Measurements from ENCODE around the gene DPM3.
"Not testable (repeated sequence)": the region's sequence is repeated elsewhere in the genome, so short reads cannot be mapped to it uniquely, and the experiment has no call there.

DPM3 gene

DNA sequence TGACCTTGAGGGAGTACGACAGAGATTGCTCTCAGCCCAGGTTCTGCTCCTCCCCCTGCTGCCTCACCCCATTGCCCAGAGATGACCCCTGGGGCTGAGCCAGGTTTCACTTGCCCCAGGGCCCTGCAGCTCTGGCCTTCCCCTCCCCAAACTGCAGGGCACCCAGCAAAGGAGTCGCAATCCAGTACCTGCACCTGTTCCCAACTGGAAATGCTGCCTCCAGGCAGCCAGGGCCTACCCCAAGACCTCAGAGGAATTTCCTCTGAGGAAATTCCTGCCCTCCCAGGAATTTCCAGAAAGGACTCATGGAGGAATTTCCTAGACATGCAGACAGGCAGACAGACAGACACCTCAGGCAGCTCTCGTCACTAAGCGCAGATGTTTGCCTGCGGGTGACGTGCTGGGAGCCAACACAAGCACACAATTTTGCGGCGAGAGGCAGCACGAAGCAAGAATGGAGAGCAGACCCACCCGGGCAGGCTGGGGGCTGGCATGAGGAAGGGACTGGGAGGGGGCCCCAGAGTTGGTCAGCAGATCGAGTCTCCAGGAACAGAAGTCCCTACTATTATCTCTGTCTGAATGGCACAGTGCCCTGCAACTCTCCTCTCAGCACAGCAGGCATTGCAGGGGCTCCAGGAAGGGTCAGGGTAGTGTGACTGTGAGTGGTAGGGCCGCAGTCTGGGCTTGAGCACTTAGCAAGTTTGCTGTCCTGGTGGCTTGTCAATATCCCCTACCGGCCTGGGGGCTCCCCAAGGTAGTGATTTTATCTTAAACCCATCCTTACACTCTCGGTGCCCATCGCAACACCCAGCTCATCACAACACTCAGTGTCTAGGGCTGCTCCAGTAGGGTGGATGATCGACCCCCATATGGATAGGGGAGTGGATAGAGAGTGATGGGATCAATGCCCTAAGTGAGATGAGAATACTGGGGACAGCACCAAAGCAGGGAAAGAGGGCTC, 15.5 kb downstream of the DPM3 start:
- DNase-seq: no peak

GRCh38 chr1:155123801-155124200, 16.5 kb downstream of the DPM3 start:
- no peak for DNase-seq

DNA sequence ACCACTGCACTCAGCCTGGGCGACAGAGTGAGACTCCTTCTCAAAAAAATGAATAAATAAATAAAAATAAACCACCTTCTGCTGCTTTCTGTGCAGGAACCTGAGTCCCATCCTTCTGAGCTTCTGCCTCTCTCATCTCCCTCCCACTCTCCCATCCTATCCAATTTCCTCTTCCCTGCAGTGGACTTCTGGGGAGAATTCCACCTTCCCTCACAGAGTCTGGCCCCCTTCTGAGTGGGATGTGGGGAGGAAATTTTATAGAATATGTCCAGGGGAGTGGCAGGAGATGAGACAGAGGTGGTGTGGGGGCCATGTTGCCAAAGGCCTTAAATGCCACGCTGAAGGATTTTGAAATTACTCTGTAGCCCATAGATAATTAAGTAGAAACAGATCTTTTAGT, 18.0 kb downstream of the DPM3 start:
- no peak for DNase-seq

GRCh38 chr1:155121249-155121648, 19.1 kb downstream of the DPM3 start:
- DNase-seq: no peak

GRCh38 chr1:155120253-155120652, 20.1 kb downstream of the DPM3 start:
- DNase-seq: no peak

DNA sequence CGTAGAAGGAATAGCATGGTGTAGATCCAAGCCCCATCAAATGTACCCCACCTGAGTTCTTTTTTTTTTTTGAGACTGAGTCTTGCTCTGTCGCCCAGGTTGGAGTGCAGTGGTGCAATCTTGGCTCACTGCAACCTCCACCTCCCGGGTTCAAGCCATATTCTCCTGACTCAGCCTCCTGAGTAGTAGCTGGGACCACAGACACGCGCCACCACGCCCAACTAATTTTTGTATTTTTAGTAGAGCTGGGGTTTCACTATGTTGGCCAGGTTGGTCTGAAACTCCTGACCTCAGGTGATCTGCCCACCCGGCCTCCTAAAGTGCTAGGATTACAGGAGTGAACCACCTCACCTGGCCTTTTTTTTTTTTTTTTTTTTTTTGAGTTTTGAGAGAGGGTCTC, 22.2 kb downstream of the DPM3 start:
- DNase-seq: not testable (repeated sequence)

DNA sequence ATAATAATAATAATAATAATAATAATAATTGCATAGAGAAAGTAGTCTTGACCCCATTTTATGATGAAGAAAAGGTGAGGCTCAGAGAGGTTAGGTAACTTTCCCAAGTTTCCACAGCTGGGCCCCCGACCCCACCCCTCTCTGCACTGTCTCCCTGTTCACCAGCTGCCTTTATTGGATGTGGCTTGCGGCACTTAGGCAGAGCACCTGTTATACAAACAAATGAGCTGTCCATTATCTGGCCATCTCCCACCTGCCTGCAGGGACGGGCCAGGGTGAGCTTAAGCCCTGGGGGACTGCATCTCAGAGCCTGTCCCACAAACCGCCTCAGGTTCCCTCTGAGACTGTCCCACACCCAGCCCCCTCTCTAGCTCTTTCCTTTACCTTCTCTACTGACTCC, 22.7 kb downstream of the DPM3 start:
- DNase-seq: no peak

DNA sequence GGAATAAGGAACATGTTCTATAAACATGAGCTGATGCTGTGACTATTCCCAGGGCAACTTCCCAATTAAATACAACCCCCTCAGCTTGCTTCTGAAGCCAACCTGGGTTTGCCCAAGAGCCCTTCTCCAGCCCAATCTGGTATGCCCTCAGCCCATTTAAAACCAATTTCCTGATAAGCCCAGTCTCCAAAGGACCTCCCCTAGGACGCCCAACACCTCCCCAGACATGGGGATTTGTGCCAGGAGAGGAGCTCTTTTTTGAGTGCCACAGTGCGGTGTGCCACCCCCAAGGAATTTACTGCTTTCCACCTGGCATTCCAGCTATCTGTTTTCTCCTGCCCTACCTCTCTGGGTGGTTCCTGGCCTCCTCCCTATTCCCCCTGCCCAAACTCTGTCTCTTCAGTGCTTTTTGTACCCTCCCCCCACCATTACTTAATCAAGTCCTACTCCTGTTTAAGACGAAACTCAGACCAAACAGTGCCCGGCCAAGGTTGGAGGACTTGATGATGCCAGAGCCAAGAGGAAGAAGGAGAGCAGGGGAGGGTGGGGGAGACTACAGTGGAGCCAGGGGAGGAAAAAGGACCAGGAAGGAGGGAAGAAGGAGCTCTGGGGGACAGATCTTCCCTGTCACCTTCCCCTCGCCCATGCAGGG, 24.1 kb downstream of the DPM3 start:
- no peak for DNase-seq

- DNase-seq: no peak
Observed at GRCh38 chr1:155113450-155113980, 26.8 kb downstream of the DPM3 start.

DNA sequence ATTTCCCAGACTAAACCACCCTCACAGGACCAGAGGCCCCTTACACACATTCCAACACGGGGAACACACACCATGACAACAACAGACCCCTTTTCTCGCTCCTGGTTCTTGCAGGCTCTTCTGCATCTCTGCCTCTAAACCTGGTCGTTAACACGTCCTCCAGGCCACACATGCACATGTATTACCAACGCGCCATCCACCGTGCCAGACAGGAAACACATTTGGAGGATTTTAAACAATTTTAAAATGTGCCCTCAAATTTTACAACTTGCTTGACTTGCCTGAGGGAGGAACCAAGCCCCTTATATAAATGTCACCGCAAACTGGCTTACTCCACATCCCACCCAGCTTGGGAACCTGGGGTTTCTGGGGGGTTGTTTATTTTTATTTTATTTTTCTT, 29.5 kb downstream of the DPM3 start:
- DNase-seq: peak; percentile 45

GRCh38 chr1:155110381-155110780, 29.9 kb downstream of the DPM3 start:
- DNase-seq: no peak

DNA sequence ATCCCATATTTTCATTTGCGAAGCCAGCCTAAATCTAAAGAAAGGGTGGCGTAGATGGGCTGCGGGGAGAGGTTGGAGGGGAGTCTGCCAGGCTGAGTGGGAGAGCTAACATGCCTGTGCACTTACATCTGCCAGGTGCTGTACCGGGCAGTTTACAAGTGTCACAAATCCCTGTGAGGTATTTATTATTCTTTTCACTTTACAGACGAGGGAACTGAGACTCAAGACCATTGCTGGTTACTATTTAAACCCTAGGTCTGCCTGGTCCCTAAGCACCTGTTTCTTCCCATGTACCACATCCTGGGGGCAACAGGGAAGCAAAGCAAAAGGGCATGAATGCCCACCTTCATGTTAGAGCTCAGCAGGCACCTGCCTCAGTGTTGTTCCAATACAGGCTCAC, 32.0 kb downstream of the DPM3 start:
- DNase-seq: no peak

- DNase-seq: no peak
Observed at GRCh38 chr1:155107309-155108264, 32.7 kb downstream of the DPM3 start.

DNA sequence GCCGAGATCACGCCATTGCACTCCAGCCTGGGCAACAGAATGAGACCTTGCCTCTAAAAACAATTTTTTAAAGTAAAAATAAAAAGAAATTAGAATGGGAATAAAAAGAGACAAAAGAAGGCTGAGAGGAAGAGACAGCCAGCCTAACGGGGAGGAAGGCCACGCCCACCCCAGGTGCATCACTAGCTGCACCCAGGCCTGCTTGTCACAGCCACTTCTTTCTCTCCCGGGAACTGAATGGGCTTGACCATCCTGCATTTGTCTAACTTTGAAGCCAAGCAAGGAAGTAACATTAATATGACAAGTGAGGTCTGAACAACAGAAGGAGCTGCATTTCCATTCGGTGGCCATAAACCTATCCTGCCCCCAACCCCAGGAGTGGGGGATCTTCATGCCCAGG, 33.5 kb downstream of the DPM3 start:
- no peak for DNase-seq

DNA sequence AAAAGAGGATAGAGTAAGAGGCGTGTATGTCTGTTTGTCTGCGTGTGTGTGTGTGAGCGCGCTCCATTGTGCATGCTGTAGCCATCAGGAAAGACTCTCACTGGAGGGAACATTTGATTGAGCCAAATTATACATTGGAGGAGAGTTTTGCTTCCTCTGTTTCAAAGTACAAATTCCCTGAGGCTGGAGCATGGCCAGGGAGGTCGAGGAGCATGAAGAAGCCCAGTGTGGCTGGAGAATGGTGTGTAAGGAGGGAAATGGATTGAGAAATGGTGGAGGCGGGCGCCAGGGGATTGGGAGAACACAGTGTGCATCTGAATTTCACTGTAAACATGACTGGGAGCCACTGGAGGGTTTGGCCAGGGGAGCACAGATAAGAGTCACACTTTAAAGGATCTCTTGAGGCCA, 34.7 kb downstream of the DPM3 start:
- no peak for DNase-seq

- DNase-seq: no peak
Observed at GRCh38 chr1:155104605-155105534, 35.5 kb downstream of the DPM3 start.

DNA sequence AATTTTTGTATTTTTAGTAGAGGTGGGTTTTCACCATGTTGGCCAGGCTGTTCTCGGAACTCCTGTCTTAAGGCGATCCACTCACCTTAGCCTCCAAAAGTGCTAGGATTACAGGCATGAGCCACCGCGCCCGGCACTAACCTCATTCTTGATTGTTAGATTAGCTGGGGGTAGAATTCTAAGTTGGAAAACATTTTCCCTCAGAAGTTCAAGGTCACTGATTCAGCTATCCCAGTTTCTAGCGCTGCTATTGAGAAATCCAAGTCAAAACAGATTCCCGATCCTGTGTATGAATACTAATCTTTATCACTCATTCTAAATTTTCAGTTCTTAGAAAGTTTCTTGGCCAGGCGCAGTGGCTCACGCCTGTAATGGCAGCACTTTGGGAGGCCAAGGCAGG, 37.0 kb downstream of the DPM3 start:
- DNase-seq: no peak

GRCh38 chr1:155099331-155099730, 41.0 kb downstream of the DPM3 start:
- DNase-seq: no peak

DNA sequence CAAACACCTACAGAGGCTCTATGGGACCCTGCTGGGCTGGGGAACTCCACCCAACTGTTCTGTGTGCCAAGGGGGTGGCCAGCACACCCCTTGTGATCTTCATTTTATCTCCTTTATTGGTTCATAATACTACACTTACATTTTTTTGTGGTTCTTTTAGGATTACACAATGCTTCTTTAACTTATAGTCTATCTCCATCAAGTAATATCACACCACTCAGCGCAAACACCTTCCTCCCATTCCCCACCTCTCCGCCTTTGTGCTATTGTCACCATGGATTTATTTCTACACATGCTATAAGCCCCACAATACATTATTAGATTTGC, 45.7 kb downstream of the DPM3 start:
- no peak for DNase-seq

- DNase-seq: peak; percentile 71
Observed at GRCh38 chr1:155093911-155094621, 46.3 kb downstream of the DPM3 start.

GRCh38 chr1:155092641-155093040, 47.7 kb downstream of the DPM3 start:
- no peak for DNase-seq
